ENCODE measurements around the gene STAG1.
"Not testable (repeated sequence)": the region's sequence is repeated elsewhere in the genome, so short reads cannot be mapped to it uniquely, and the experiment has no call there.

STAG1 gene

DNA sequence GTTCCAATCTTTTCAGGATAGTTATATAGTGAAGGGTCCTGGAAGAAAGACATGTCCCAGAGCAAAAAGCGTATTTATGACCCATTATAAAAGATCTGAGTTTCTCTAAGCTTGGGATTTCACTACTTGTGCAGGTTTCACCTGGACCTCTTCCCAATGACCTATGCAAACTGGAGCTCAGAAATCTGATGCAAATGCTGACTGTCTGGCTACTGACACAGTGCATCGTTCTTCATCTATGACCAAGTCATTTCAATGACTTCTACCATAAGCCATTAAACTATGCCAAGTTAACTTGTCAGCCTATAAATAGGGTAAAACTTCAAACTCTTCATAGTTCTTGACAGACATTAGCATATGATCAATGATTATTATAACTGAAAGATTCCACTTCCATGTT, 11.1 kb downstream of the STAG1 start:
- no peak for DNase-seq

DNA sequence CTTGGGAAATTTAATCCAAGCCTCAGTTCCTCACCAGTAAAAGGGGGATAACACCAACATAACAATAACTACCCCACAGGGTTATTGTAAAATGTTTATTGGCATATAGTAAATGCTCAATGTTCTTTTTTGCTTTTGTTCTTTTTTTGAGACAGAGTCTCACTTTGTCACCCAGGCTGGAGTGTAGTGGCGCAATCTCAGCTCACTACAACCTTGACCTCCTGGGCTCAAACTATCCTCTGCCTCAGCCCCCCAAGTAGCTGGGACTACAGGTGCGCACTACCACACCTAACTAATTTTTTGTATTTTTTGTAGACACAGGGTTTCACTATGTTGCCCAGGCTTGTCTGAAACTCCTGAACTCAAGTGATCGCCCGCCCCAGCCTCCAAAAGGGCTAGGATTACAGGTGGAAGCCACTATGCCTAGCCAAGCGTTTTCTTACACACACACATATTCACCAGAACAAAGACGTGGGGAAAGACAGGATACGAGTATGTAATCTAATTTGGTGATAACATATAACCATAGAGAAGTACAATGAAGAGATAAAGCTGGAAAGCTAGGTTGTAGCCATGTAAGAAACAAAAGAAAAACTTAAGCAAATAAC, 11.7 kb downstream of the STAG1 start:
- no peak for DNase-seq

DNA sequence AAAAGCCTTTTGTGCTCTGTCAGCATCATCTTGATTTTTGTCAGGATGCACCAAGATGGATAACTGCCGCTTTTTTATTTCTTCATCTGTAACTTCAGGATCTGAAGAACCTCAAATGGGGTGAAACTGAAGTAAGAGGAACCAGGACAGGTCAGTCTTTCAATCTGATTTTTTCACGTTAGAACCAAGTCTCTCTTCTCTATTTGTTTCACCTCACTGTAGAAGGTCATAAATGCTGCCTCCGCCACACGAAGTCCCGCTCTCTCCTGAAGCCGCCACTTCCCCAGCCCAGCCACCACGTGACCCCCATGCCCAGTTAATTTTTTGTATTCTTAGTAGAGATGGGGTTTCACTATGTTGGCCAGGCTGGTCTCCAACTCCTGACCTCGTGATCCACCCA, 15.2 kb downstream of the STAG1 start:
- DNase-seq: not testable (repeated sequence)

DNA sequence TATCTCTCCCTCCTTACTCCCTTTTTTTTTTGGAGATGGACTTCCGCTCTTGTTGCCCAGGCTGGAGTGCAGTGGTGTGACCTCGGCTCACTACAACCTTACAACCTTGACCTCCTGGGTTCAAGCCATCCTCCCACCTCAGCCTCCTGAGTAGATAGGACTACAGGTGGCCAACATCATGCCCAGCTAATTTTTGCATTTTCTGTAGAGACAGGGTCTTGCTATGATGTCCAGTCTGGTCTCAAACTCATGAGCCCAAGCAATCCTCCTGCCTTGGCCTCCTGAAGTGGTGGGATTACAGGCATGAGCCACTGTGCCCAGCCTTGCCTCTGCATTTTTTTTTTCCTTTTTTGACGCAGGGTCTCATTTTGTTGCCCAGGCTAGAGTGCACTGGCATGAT, 17.1 kb downstream of the STAG1 start:
- DNase-seq: no peak

DNA sequence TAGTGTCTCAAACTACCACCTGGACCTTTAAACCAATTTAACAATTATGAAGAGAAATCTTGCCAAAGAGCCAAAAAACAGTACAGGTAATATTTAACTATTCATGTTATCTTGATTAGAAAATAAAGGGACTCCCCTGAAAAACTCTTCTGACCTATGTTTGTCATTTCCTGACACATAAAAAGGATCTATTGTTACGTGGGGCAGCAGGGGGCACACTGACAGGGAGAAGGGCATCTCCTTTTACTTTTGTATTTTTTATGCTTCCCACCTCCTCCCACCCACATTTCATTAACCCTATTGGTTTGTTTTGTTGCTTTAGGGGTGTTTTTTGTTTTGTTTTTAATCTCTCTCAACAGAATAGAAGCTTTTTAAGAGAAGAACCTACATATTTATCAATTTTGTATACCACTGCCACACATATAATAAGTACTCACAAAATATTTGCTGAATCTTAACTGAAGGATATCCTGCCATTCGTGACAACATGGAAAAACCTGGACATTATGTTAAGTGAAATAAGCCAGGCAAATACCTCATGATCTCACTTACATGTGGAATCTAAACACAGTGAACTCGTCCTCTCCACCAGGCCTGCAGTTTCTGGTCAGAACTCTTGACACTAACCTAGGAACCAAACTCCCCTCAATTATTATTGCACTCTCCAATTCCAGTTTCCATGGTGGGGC, 17.7 kb downstream of the STAG1 start:
- no peak for DNase-seq

DNA sequence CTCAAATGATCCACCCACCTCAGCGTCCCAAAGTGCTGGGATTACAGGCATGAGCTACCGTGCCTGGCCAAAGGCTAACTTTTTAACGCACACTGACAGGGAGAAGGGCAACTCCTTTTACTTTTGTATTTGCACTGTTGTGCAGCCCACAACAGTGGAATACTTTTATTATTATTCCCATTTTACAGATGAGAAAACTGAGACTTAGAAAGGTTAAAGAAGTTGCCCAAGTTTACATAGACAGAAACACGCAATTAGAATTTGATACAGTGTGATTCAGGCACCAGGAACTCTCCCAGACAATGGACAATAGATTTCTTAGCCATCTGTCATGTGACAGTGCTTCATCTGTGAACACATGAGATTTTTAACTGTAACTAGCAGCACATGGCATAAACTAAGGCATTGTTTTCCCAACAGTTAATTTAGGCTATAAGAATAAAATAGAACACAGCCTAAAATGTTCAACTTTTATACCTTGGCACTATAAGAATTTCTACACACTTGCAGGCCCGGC, 18.8 kb downstream of the STAG1 start:
- no peak for DNase-seq

DNA sequence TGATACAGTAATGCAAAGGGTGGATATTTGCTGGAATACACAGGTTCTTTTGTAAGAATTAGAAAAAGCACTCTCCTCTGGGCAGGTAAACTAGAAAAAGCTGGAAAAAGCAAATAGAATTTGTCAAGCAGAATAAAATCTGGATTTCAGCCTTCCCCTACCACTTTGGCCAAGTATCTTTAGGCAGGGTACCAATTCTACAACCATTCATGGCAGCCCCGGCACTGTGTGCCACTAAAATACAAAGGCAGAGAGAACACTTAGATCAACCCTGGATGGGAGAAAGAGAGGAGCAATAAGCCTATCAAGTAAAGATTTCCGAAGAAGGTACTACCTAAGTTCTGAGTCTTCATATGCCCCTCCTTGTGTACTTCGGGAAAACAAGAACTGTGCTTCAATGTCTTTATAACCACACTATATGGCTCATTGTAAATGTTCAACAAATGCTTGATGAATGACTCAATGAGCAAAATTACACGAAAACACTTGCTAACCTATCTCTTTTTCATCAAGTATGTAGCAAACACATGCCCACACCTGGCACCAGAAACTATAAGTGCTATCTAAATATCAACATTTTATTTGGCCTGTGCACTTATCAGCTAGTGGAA, 20.8 kb downstream of the STAG1 start:
- no peak for DNase-seq

DNA sequence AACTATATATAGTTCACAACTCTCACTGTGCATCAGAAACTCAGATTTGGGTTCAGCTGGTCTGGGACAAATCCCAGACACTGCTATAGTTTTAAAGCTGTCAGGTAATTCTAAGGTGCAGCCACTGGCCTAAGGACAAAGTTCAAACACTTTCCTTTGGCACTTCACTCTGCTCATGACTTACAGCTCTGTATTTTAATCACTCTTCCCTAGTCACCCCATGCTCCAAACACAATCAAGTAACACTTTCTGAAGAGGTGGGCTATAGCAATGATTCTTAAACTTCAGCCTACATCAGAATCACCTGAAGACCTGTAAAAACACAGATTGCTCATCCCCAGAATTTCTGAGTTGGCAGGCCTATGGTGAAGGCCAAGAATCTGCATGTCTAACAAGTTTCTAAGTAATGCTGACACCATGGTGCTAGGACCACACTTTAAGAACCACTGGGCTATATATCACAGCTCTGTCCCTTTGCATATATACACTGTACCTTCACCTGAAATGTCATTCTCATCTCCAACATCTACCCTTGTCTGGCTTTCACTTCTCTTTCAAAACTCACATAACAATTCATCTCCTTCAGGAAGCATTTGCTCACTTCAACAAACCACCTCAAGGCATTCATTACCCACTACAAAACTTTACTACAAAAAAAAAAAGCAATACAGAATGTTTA, 21.4 kb downstream of the STAG1 start:
- no peak for DNase-seq

DNA sequence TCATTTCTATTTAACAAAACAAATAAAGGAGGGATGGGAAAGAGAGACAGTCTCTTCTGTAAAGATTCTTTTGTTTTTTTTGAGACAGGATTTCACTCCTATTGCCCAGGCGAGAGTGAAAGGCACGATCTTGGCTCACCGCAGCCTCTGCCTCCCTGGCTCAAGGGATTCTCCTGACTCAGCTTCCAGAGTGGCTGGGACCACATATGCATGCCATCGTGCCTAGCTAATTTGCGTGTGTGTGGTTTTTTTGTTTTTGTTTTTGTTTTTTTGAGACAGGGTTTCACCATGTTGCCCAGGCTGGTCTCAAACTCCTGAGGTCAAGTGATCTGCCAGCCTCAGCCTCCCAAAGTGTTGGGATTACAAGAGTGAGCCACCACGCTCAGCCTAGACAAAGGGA, 23.3 kb downstream of the STAG1 start:
- DNase-seq: no peak

DNA sequence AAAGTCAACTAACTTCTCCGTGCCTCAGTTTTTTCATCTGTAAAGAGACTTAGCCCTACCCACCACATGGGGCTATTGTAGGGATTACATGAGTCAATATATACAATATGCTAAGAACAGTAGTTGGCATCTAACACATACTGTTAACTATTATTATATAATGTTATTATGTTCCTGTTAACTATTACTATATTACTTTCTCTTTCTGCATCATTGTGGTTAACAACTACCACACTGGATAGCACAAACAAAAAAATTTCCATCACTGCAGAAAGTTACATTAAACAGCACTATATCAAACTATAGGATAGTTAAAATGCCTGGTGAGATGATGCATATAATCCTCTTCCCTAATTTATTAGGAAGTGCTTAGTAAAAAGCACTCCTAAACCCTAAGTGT, 23.7 kb downstream of the STAG1 start:
- no peak for DNase-seq

DNA sequence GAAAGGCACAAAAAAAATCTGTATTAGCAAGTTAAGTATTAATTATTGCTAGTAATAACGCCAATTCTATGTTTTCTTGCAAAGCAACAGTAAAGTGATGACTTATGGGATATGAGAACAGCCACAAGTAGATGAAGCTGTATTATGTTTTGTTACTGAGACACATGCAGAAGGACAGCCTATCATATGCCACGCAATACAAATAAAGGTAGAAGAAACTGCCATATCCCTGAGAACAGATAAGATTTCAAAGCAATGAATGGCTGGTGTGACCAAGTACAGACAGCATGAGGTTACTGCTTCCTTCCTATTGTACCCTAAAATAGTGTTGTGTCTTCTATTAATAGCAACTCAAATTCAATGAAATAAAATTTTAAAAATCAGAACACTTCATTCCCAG, 26.7 kb downstream of the STAG1 start:
- DNase-seq: no peak

DNA sequence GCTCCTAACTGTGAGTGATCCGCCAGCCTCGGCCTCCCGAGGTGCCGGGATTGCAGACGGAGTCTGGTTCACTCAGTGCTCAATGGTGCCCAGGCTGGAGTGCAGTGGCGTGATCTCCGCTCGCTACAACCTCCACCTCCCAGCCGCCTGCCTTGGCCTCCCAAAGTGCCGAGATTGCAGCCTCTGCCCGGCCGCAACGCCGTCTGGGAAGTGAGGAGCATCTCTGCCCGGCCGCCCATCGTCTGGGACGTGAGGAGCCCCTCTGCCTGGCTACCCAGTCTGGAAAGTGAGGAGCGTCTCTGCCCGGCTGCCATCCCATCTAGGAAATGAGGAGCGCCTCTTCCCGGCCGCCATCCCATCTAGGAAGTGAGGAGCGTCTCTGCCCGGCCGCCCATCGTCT, 29.3 kb downstream of the STAG1 start:
- DNase-seq: not testable (repeated sequence)

DNA sequence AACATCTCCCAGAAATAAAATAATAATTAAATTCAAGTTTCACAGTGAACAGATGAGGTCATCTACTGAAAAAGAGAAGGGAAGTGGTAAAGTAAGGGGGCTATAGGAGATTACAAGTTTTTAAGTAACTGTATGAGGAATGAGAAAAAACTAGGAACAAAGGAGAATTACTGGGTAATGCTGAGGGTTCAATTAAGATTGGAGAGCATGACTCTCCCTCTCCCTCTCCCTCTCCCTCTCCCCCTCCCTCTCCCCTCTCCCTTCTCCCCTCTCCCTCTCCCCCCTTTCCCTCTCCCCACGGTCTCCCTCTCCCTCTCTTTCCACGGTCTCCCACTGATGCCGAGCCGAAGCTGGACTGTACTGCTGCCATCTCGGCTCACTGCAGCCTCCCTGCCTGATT, 29.8 kb downstream of the STAG1 start:
- DNase-seq: not testable (repeated sequence)

DNA sequence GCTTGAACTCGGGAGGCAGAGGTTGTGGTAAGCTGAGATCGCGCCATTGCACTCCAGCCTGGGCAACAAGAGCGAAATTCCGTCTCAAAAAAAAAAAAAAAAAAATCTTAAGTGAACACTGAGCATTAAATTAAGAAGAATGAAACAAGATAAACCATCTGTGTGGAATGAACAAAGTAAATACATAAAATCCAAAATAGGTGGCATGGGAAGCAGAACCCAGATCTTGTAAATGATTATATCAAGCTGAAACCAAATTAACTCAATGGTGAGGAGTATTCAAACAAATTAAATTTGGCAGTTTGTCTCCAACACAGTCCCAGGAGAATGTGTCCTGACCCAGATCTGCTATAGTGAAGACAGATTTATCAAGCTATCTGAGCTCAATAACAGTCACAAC, 32.1 kb downstream of the STAG1 start:
- DNase-seq: no peak

DNA sequence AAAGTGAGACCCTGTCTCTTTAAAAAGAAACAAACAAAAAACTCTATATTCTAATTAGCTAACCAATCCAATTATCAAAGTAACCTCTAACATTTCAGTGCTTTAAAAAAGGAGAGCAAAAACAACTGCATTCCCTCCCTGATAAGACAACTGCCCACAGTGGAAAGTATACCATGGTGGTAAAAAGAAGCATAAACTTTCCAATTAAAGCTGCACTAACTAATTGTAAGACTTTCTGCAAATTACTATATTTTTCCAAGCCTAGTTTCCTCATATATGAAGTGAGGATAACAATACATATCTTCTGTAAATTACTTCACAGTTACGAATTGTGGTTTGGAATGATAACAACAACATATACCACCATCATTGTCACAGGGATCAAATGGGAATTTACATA, 35.5 kb downstream of the STAG1 start:
- no peak for DNase-seq

DNA sequence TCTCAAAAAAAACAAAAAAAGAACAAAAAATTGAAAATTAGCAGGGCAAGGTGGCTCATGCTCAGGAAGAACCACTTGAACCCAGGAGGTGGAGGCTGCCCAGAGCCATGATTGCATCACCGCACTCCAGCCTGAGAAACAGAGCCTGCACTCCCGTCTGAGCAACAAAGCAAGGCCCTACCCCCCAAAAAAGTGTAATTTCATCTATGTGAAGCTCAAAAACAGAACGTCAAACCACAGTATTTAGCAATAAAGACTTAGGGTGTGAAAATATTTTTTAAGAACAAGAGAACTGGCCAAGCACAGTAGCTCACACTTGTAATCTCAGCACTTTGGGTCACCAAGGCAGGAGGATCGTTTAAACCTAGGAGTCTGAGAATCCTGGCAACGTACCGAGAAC, 38.2 kb downstream of the STAG1 start:
- DNase-seq: no peak

DNA sequence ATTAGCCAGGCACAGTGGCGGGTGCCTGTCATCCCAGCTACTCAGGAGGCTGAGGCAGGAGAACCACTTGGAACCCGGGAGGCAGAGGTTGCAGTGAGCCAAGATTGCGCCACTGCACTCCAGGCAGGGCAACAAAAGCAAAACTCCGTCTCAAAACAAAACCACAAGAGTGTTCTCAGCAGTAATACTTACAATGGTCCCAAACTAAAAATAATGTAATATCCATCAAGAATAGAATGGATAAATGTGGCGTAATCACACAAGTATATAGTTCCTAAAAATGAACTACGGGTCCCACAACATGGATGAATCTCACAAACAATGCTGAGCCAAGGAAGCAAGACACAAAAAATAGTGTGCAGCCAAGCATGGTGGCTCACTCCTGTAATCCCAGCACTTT, 39.2 kb downstream of the STAG1 start:
- no peak for DNase-seq

DNA sequence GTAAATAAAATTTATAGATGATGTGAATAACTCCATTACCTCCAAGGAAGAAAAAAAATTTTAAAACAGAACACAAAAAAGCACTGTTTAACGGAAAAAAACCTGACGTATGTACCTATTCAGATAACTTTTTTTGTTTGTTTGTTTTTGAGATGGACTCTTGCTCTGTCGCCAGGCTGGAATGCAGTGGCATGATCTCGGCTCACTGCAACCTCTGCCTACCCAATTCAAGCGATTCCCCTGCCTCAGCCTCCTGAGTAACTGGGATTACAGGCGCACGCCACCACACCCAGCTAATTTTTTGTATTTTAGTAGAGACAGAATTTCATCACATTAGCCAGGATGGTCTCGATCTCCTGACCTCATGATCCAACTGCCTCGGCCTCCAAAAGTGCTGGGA, 40.3 kb downstream of the STAG1 start:
- DNase-seq: not testable (repeated sequence)

DNA sequence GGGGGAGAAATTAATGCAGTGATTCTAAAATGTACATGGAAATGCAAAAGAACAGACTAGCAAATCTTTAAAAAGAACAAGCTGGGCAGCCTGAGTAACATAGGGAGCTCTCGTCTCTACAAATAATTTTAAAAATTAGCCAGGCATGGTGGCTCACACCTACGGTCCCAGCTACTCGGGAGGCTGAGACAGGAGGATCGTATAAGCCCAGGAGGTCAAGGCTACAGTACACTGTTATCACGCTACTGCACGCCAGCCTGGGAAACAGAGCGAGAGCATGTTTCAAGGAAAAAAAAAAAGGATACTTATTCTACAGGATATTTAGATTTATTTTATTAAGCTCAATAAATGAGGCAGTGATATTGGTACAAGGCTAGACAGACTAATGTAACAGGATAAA, 40.9 kb downstream of the STAG1 start:
- DNase-seq: no peak

DNA sequence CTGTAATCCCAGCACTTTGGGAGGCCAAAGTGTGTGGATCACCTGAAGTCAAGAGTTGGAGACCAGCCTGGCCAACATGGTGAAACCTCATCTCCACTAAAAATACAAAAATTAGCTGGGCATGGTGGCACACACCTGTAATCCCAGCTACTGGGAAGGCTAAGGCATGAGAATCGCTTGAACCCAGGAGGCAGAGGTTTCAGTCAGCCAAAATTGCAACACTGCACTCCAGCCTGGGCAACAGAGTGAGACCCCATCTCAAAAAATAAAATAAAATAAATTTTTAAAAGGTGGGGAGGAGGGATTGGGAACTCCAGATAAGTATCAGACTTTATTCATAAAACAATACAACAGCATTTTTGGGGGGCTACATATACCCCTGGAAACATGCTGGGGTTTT, 42.4 kb downstream of the STAG1 start:
- DNase-seq: not testable (repeated sequence)

DNA sequence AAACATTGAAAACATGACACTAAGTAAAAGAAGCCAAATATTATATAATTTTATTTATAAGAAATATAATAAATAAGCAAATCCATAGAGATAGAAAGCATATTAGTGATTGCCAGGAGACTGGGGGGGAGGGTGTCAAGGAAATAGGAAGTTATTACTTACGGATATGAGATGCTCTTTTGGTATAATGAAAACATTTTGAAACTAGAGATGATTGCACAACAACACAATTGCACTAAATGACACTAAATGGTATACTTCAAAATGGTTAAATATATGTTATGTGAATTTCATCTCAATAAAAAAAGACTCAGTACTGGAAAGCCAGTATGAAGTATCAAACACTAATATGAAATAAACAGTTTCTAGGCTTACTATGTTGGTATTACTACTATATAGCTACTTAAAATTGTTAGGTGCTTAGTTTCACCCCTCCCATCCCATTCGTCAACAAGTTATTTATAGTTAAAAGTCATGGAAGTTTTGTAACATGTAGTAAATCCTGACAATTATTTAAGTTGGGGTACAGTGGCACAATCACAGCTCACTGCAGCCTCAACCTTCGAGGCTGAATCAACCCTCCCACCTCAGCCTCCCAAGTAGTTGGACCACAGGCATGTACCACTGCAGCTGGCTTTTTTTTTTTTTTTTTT, 43.7 kb downstream of the STAG1 start:
- no peak for DNase-seq

DNA sequence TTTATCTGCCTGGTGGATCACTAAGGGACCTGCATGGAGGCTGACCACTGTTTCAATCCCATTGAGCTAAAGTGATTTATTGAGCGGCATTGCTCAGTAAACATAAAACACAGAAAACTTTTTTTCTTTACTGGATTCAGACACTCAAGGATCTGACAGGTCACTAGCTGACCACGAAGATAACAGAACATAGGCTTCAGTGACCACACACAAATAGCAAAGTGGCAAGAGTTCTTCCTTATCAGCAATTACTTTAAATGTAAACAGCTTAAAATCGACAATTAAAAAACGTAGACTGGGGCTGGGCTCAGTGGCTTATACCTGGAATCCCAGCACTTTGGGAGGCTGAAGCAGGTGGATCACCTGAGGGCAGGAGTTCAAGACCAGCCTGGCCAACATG, 48.7 kb downstream of the STAG1 start:
- DNase-seq: no peak

DNA sequence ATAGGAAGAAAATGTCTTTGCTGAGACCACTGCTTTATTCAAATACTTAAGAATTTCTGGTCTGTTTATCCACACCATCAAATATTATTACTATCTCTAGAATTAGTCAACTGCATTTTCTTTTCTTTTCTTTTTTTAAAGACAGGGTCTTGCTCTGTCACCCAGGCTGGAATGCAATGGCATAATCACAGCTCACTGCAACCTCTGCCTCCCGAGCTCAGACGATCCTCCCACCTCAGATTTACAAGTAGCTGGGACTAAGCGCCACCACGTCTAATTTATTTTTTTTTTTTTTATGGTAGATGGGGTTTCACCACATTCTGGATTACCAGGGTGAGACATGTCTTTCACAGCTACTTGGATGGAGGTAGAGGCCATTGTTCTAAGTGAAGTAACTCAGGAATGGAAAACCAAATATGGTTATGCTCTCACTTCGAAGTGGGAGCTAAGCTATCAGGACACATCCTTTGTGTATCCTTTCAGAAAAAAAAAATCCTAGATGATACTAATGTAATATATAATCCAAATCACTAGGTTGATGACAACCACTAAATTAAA, 52.8 kb downstream of the STAG1 start:
- no peak for DNase-seq
